ENCODE data around the gene GRK7. TPM values are rescaled to one million over a fixed set of nuclear protein-coding genes. Genes with fewer than 3 reads are reported as not detected.

Gene GRK7
- total and polyA plus RNA-seq, 2 of the 13 experiments (the other 11 are each of a cell fraction or from before 2014, with no cell fraction given): not detected

DNA sequence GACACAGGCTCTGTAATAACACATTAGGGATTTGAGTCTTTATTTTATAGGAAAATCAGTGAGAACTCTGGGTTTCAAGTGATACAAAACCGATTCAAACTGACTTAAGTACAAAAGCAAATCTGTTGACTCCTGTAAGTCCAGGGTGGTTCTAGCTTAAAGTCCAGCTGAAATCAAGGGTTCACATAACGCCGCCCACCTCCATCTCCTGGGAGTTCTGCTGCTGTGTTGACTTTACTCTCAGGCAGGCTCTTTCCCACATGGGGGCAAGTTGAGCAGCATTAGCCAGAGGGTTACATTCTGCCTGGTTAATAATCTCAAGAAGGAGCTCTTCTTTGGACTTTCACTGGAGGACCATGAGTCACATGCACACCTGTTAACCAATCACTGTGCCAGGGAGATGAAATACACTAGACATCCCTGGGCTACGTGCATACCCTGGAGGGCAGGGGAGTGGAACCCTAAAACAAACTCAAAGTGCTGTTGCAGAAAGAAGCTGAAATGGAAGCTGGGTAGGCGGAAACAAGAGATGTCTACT lies 34.8 kb upstream of the GRK7 start (continued):
- no peak for TF ChIP-seq ZNF12 (CRISPR knock-in tag; IDR thresholded peaks at IDR 0.05)
- TF ChIP-seq, protein P1, sequence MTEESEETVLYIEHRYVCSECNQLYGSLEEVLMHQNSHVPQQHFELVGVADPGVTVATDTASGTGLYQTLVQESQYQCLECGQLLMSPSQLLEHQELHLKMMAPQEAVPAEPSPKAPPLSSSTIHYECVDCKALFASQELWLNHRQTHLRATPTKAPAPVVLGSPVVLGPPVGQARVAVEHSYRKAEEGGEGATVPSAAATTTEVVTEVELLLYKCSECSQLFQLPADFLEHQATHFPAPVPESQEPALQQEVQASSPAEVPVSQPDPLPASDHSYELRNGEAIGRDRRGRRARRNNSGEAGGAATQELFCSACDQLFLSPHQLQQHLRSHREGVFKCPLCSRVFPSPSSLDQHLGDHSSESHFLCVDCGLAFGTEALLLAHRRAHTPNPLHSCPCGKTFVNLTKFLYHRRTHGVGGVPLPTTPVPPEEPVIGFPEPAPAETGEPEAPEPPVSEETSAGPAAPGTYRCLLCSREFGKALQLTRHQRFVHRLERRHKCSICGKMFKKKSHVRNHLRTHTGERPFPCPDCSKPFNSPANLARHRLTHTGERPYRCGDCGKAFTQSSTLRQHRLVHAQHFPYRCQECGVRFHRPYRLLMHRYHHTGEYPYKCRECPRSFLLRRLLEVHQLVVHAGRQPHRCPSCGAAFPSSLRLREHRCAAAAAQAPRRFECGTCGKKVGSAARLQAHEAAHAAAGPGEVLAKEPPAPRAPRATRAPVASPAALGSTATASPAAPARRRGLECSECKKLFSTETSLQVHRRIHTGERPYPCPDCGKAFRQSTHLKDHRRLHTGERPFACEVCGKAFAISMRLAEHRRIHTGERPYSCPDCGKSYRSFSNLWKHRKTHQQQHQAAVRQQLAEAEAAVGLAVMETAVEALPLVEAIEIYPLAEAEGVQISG (CRISPR knock-in tag; IDR thresholded peaks at IDR 0.05): peak; percentile 56
- 0 out of 2 replicates have a peak, but pooled peaks have one; percentile 35 for TF ChIP-seq ZNF572 (CRISPR knock-in tag; IDR thresholded peaks at IDR 0.05)
- TF ChIP-seq, protein P2, sequence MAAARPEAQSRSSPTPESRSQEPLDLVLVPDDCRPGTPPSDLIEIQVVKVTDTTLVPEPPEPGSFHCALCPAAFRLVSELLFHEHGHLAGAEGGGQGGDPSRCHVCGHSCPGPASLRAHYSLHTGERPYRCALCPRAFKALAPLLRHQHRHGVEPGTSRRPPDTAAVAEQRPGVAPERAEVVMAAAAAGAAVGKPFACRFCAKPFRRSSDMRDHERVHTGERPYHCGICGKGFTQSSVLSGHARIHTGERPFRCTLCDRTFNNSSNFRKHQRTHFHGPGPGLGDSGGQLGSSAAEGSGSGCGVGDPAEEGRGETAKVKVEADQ (CRISPR knock-in tag; IDR thresholded peaks at IDR 0.05; ENCODE audit: borderline replicate concordance): no peak
- TF ChIP-seq CAMTA2 (CRISPR knock-in tag; IDR thresholded peaks at IDR 0.05; ENCODE audit: borderline replicate concordance): no peak
- no peak for TF ChIP-seq ZSCAN25 (CRISPR knock-in tag; IDR thresholded peaks at IDR 0.05)
- no peak for TF ChIP-seq REL (CRISPR knock-in tag; conservative IDR thresholded peaks at IDR 0.05)
- no peak for TF ChIP-seq ZNF766 (CRISPR knock-in tag; IDR thresholded peaks at IDR 0.05; ENCODE audit: borderline replicate concordance)
- TF ChIP-seq NFRKB (IDR thresholded peaks at IDR 0.05): no peak
- no peak for TF ChIP-seq ZNF136 (CRISPR knock-in tag; IDR thresholded peaks at IDR 0.05; ENCODE audit: low read depth)
- TF ChIP-seq MAF1 (CRISPR knock-in tag; IDR thresholded peaks at IDR 0.05; ENCODE audit: borderline replicate concordance): no peak
- no peak for TF ChIP-seq ZBTB38 (CRISPR knock-in tag; IDR thresholded peaks at IDR 0.05)
- TF ChIP-seq ZKSCAN8 (CRISPR knock-in tag; IDR thresholded peaks at IDR 0.05; ENCODE audit: borderline replicate concordance): 0 out of 2 replicates have a peak, but pooled peaks have one; percentile 49
- no peak for TF ChIP-seq SP140L (CRISPR knock-in tag; IDR thresholded peaks at IDR 0.05; ENCODE audit: borderline replicate concordance)
- TF ChIP-seq HOXA7 (CRISPR knock-in tag; IDR thresholded peaks at IDR 0.05): no peak
- TF ChIP-seq HIVEP1 (CRISPR knock-in tag; IDR thresholded peaks at IDR 0.05): no peak
- TF ChIP-seq, protein P3, sequence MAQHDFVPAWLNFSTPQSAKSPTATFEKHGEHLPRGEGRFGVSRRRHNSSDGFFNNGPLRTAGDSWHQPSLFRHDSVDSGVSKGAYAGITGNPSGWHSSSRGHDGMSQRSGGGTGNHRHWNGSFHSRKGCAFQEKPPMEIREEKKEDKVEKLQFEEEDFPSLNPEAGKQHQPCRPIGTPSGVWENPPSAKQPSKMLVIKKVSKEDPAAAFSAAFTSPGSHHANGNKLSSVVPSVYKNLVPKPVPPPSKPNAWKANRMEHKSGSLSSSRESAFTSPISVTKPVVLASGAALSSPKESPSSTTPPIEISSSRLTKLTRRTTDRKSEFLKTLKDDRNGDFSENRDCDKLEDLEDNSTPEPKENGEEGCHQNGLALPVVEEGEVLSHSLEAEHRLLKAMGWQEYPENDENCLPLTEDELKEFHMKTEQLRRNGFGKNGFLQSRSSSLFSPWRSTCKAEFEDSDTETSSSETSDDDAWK (CRISPR knock-in tag; IDR thresholded peaks at IDR 0.05): no peak
- TF ChIP-seq FOXA1 (IDR thresholded peaks at IDR 0.05): no peak
- TF ChIP-seq FOXA1 (CRISPR knock-in tag; IDR thresholded peaks at IDR 0.05): peak; percentile 87
- TF ChIP-seq ZSCAN30 (CRISPR knock-in tag; IDR thresholded peaks at IDR 0.05): no peak
- no peak for TF ChIP-seq HNRNPLL (IDR thresholded peaks at IDR 0.05; ENCODE audit: low read depth, low read length, poor library complexity, severe bottlenecking)
- peak; percentile 79; the same call in 1 of the 2 replicates for TF ChIP-seq ZNF788 (CRISPR knock-in tag; IDR thresholded peaks at IDR 0.05; ENCODE audit: borderline replicate concordance)
- no peak for TF ChIP-seq ZNF337 (CRISPR knock-in tag; IDR thresholded peaks at IDR 0.05; ENCODE audit: borderline replicate concordance, low read depth)
- TF ChIP-seq THYN1 (CRISPR knock-in tag; IDR thresholded peaks at IDR 0.05; ENCODE audit: borderline replicate concordance, low read depth): no peak
- TF ChIP-seq, protein P4, sequence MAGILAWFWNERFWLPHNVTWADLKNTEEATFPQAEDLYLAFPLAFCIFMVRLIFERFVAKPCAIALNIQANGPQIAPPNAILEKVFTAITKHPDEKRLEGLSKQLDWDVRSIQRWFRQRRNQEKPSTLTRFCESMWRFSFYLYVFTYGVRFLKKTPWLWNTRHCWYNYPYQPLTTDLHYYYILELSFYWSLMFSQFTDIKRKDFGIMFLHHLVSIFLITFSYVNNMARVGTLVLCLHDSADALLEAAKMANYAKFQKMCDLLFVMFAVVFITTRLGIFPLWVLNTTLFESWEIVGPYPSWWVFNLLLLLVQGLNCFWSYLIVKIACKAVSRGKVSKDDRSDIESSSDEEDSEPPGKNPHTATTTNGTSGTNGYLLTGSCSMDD (CRISPR knock-in tag; IDR thresholded peaks at IDR 0.05): no peak
- no peak for TF ChIP-seq ZNF124 (CRISPR knock-in tag; IDR thresholded peaks at IDR 0.05)
- no peak for TF ChIP-seq ISX (CRISPR knock-in tag; conservative IDR thresholded peaks at IDR 0.05)
